Measurements from ENCODE around the gene LDHA. TPM values are rescaled to one million over a fixed set of nuclear protein-coding genes. Genes with fewer than 3 reads are reported as not detected.
"Not testable (repeated sequence)": the region's sequence is repeated elsewhere in the genome, so short reads cannot be mapped to it uniquely, and the experiment has no call there.

The LDHA gene
- total RNA-seq, 1 experiment from 2014 or later = 715 TPM

- ChIA-PET POLR2A (ENCODE audit: low non-redundant PET) (interaction anchor here (0.6 kb wide), 1 partner anchor 57 kb away, joined by 3 read pairs; no protein-coding TSS in a partner anchor), CTCF (no interaction called here)
- Histone ChIP-seq H3K4me1 (ENCODE audit: insufficient read depth, low read length, poor library complexity, severe bottlenecking) (no peaks in the 10 kb centered on the region), H3K27ac (ENCODE audit: low read depth, low read length, poor library complexity, severe bottlenecking) (no peak overlapping the region), H3K9me3 (ENCODE audit: low read depth, low read length, poor library complexity, severe bottlenecking) (no peaks in the 10 kb centered on the region), H3K27me3 (replicated peaks; ENCODE audit: insufficient read depth, low read depth, low read length, poor library complexity) (no peaks in the 10 kb centered on the region), H3K4me3 (ENCODE audit: low read depth, low read length, poor library complexity, severe bottlenecking) (no peak overlapping the region), H3K36me3 (ENCODE audit: insufficient read depth, low read length, poor library complexity, severe bottlenecking) (peaks cover 90% of the 10 kb centered on the region)
- TF ChIP-seq CTCF (conservative IDR thresholded peaks at IDR 0.05; ENCODE audit: low read depth, low read length) (no peak), EZH2 (IDR thresholded peaks at IDR 0.05; ENCODE audit: borderline replicate concordance, low read depth, low read length, poor library complexity, severe bottlenecking) (no peak)
- BruUV-seq (replicated peaks) = no TSS peak
- intact Hi-C loops (cut with micrococcal nuclease; ENCODE audit: unreplicated experiment) = no loop called here
- no peak for DNase-seq (ENCODE audit: low spot score)
Measured at GRCh38 chr11:18404062-18404461, 9.7 kb downstream of the LDHA start.

GRCh38 chr11:18407400-18407799 lies 13.0 kb downstream of the LDHA start:
- H3K4me3 ChIP-seq (ENCODE audit: low read depth, low read length, poor library complexity, severe bottlenecking); DNase-seq (ENCODE audit: low spot score); H3K27ac ChIP-seq (ENCODE audit: low read depth, low read length, poor library complexity, severe bottlenecking); POLR2A ChIA-PET (ENCODE audit: low non-redundant PET); CTCF ChIA-PET; intact Hi-C loops (cut with micrococcal nuclease; ENCODE audit: unreplicated experiment); H3K4me1 ChIP-seq (ENCODE audit: insufficient read depth, low read length, poor library complexity, severe bottlenecking); H3K27me3 ChIP-seq (replicated peaks; ENCODE audit: insufficient read depth, low read depth, low read length, poor library complexity); H3K9me3 ChIP-seq (ENCODE audit: low read depth, low read length, poor library complexity, severe bottlenecking): not testable (repeated sequence)
- peaks cover 63% of the 10 kb centered on the region for H3K36me3 ChIP-seq (ENCODE audit: insufficient read depth, low read length, poor library complexity, severe bottlenecking)
- BruUV-seq (replicated peaks) = TSS peak; percentile 99

- ChIA-PET CTCF (no interaction called here), POLR2A (ENCODE audit: low non-redundant PET) (interaction anchor here (0.8 kb wide), 1 partner anchor 13 kb away, joined by 3 read pairs; no protein-coding TSS in a partner anchor)
- DNase-seq (ENCODE audit: low spot score) = no peak
- no peak for TF ChIP-seq CTCF (conservative IDR thresholded peaks at IDR 0.05; ENCODE audit: low read depth, low read length)
- no peak for TF ChIP-seq EZH2 (IDR thresholded peaks at IDR 0.05; ENCODE audit: borderline replicate concordance, low read depth, low read length, poor library complexity, severe bottlenecking)
- Histone ChIP-seq H3K27ac (ENCODE audit: low read depth, low read length, poor library complexity, severe bottlenecking) (no peak overlapping the region), H3K4me3 (ENCODE audit: low read depth, low read length, poor library complexity, severe bottlenecking) (no peak overlapping the region), H3K27me3 (replicated peaks; ENCODE audit: insufficient read depth, low read depth, low read length, poor library complexity) (no peaks in the 10 kb centered on the region), H3K9me3 (ENCODE audit: low read depth, low read length, poor library complexity, severe bottlenecking) (no peaks in the 10 kb centered on the region), H3K36me3 (ENCODE audit: insufficient read depth, low read length, poor library complexity, severe bottlenecking) (peaks cover 50% of the 10 kb centered on the region), H3K4me1 (ENCODE audit: insufficient read depth, low read length, poor library complexity, severe bottlenecking) (no peaks in the 10 kb centered on the region)
- intact Hi-C loops (cut with micrococcal nuclease; ENCODE audit: unreplicated experiment) = no loop called here
- BruUV-seq (replicated peaks) = no TSS peak
Measured at GRCh38 chr11:18408558-18409291, 14.4 kb downstream of the LDHA start.

GRCh38 chr11:18416459-18416858 lies 22.1 kb downstream of the LDHA start:
- no TSS peak for BruUV-seq (replicated peaks)
- DNase-seq (ENCODE audit: low spot score) = no peak
- no peak for TF ChIP-seq CTCF (conservative IDR thresholded peaks at IDR 0.05; ENCODE audit: low read depth, low read length)
- no peak for TF ChIP-seq EZH2 (IDR thresholded peaks at IDR 0.05; ENCODE audit: borderline replicate concordance, low read depth, low read length, poor library complexity, severe bottlenecking)
- H3K4me1 ChIP-seq (ENCODE audit: insufficient read depth, low read length, poor library complexity, severe bottlenecking) = peaks cover 9% of the 10 kb centered on the region
- no peak overlapping the region for H3K4me3 ChIP-seq (ENCODE audit: low read depth, low read length, poor library complexity, severe bottlenecking)
- ChIA-PET CTCF (no interaction called here), POLR2A (ENCODE audit: low non-redundant PET) (no interaction called here)
- intact Hi-C loops (cut with micrococcal nuclease; ENCODE audit: unreplicated experiment) = no loop called here
- H3K27me3 ChIP-seq (replicated peaks; ENCODE audit: insufficient read depth, low read depth, low read length, poor library complexity) = no peaks in the 10 kb centered on the region
- H3K9me3 ChIP-seq (ENCODE audit: low read depth, low read length, poor library complexity, severe bottlenecking) = no peaks in the 10 kb centered on the region
- no peaks in the 10 kb centered on the region for H3K36me3 ChIP-seq (ENCODE audit: insufficient read depth, low read length, poor library complexity, severe bottlenecking)
- H3K27ac ChIP-seq (ENCODE audit: low read depth, low read length, poor library complexity, severe bottlenecking) = no peak overlapping the region
